IgD-negative memory B cell (primary cell): ENCODE data around the gene PPP2R5A. TPM values are rescaled to one million over a fixed set of nuclear protein-coding genes. Genes with fewer than 3 reads are reported as not detected.

Experiments
- H3K27ac Mint-ChIP-seq, 3 donors: one replicate each; pipeline ENCODE4 v1.8.0; 2020 to 2022; ENCODE audit warnings: mild to moderate bottlenecking in 3 of 3, mixed read lengths in 3 of 3, moderate library complexity in 1 of 3
- H3K27me3 Mint-ChIP-seq: one replicate; pipeline ENCODE4 v1.8.0; 2021; ENCODE audit warnings: mixed read lengths
- H3K36me3 Mint-ChIP-seq: one replicate; pipeline ENCODE4 v1.8.0; 2020; ENCODE audit warnings: mild to moderate bottlenecking, mixed read lengths
- H3K4me1 Mint-ChIP-seq, 3 donors: one replicate each; pipeline ENCODE4 v1.8.0; 2020 to 2022; ENCODE audit warnings: mixed read lengths in 3 of 3, mild to moderate bottlenecking in 1 of 3
- H3K4me3 Mint-ChIP-seq, 4 donors: one replicate each; pipeline ENCODE4 v1.8.0; 2020 to 2022; ENCODE audit warnings: mild to moderate bottlenecking in 4 of 4, mixed read lengths in 4 of 4, moderate library complexity in 3 of 4
- H3K9me3 Mint-ChIP-seq, 3 donors: one replicate each; pipeline ENCODE4 v1.8.0; 2020 to 2021; ENCODE audit warnings: mixed read lengths in 3 of 3, mild to moderate bottlenecking in 1 of 3
- polyA plus RNA-seq: library from polyadenylated mRNA; unstranded; fragments of 300-500 nt; fragmentation: Illumina TruSeq; gene quantifications from one replicate; pipeline ENCODE4 v1.2.3, GENCODE V29; 2021

Gene PPP2R5A
- polyA plus RNA-seq, 1 donor from 2014 or later, result 25.1 TPM

GRCh38 chr1:212341090-212341489, 55.9 kb downstream of the PPP2R5A start:
- H3K27me3 Mint-ChIP-seq, result no peaks in the 10 kb centered on the region
- peak overlapping the region in 1 of 3 donors; percentile 28 for H3K27ac Mint-ChIP-seq

DNA sequence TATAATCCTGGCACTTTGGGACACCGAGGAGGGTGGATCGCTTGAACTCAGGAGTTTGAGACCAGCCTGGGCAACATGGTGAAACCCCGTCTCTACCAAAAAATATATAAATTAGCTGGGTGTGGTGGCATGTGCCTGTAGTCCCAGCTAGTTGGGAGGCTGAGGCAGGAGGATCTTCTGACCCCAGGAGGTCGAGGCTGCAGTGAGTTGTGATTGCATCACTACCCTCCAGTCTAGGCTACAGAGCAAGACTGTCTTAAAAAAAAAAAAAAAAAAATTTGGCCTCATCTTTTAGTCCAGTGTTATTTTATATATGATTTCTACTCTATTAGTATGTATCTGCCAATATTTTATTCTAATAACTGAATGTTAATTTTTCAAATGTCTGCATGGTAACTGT, 59.7 kb downstream of the PPP2R5A start:
- Mint-ChIP-seq H3K36me3 (no peaks in the 10 kb centered on the region), H3K9me3 (no peaks in the 10 kb centered on the region), H3K27me3 (no peaks in the 10 kb centered on the region), H3K4me1 (peaks cover 0 to 2% (median 2%) of the 10 kb centered on the region in 3 donors), H3K27ac (no peak overlapping the region), H3K4me3 (no peak overlapping the region)

More at GRCh38 chr1:212341090-212341489, 55.9 kb downstream of the PPP2R5A start:
- peaks cover 2 to 3% (median 2%) of the 10 kb centered on the region in 3 donors for H3K4me1 Mint-ChIP-seq
- H3K9me3 Mint-ChIP-seq, result no peaks in the 10 kb centered on the region
- H3K4me3 Mint-ChIP-seq, result no peak overlapping the region
- H3K36me3 Mint-ChIP-seq, result no peaks in the 10 kb centered on the region

- peaks cover 0 to 2% (median 0%) of the 10 kb centered on the region in 3 donors for H3K4me1 Mint-ChIP-seq
- no peaks in the 10 kb centered on the region for H3K36me3 Mint-ChIP-seq
- no peaks in the 10 kb centered on the region for H3K27me3 Mint-ChIP-seq
- H3K4me3 Mint-ChIP-seq, result no peak overlapping the region
- no peak overlapping the region for H3K27ac Mint-ChIP-seq
- H3K9me3 Mint-ChIP-seq, result no peaks in the 10 kb centered on the region
These were observed 61.4 kb downstream of the PPP2R5A start for GRCh38 chr1:212346601-212347000.

GRCh38 chr1:212351588-212352362, 66.6 kb downstream of the PPP2R5A start:
- Mint-ChIP-seq H3K27ac (peak overlapping the region in 1 of 3 donors; percentile 71), H3K27me3 (no peaks in the 10 kb centered on the region), H3K4me1 (no peaks in the 10 kb centered on the region), H3K36me3 (no peaks in the 10 kb centered on the region), H3K9me3 (no peaks in the 10 kb centered on the region), H3K4me3 (no peak overlapping the region)

DNA sequence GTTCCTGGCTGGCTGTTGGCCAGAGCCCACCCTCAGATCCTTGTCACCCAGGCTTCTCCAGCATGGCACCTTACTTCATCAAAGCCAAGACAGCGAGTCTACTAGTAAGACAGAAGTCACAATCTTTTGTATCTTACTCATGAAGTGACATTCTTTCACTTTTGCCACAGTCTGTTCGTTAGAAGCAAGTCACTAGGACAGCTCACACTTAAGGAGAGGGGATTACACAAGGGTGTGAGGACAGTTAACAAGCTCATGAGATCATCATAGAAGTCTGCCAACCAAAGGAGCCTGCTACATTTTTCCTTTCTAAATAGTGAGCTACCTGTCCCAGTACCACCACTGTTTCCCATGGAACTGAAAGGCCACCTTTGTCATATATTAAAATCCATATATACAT, 68.0 kb downstream of the PPP2R5A start:
- no peak overlapping the region for H3K4me3 Mint-ChIP-seq
- H3K9me3 Mint-ChIP-seq, result no peaks in the 10 kb centered on the region
- H3K27ac Mint-ChIP-seq, result peak overlapping the region in 1 of 3 donors; percentile 29
- no peaks in the 10 kb centered on the region for H3K27me3 Mint-ChIP-seq
- H3K36me3 Mint-ChIP-seq, result no peaks in the 10 kb centered on the region
- no peaks in the 10 kb centered on the region for H3K4me1 Mint-ChIP-seq

DNA sequence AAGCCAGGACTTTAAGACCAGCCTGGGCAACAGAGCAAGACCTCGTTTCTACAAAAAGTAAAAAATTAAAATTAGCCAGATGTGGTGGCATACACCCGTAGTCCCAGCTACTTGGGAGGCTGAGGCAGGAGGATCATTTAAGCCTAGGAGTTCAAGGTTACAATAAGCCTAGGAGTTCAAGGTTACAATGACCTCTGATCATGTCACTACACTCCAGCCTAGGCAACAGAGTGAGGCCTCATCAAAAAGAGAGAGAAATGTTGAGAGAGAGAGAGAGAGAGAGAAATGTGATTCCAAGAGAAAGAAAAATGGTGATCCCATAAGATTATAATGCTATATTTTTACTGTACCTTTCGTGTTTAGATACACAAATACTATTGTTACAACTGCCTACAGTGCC, 69.3 kb downstream of the PPP2R5A start:
- Mint-ChIP-seq H3K27ac (peak overlapping the region in 1 of 3 donors; percentile 67), H3K4me3 (no peak overlapping the region), H3K4me1 (no peaks in the 10 kb centered on the region), H3K36me3 (no peaks in the 10 kb centered on the region), H3K9me3 (no peaks in the 10 kb centered on the region), H3K27me3 (no peaks in the 10 kb centered on the region)

GRCh38 chr1:212355230-212355969, 70.2 kb downstream of the PPP2R5A start:
- Mint-ChIP-seq H3K4me3 (no peak overlapping the region), H3K27me3 (no peaks in the 10 kb centered on the region), H3K27ac (no peak overlapping the region), H3K9me3 (no peaks in the 10 kb centered on the region), H3K4me1 (no peaks in the 10 kb centered on the region), H3K36me3 (no peaks in the 10 kb centered on the region)

DNA sequence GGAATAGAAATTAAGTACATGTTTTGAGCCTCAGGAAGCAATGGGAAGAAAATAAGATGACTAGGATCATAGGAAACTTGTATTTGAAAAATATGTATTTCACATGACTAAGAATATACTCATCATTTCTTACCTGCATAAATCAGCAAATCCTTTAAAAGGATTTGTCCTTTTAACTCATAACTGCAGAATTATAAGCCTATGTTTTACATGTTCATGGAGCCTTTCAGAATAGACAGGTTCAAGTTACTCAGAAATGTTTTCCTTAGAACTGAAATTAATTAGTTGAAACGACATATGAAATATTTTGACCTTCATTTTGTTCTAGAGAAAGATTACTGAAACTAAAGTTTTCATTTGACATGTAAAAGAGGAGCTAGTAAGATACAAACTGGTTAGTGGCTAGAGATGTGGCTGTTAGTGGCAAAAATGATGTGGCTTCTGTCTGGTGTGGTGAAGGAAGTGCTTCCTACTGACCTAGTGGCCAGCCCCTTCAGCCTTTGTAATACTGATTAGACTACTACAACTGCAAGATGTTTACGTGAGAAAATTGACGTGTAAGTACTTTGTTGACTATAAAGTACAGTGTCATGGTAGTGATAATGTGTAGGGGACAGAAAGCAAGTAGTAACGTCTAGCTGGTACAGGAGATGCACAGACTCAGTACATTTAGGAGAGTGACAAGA, 74.7 kb downstream of the PPP2R5A start:
- H3K27ac Mint-ChIP-seq, result peak overlapping the region in 2 of 3 donors; percentile 40 to 76
- no peak overlapping the region for H3K4me3 Mint-ChIP-seq
- no peaks in the 10 kb centered on the region for H3K4me1 Mint-ChIP-seq
- no peaks in the 10 kb centered on the region for H3K36me3 Mint-ChIP-seq
- H3K9me3 Mint-ChIP-seq, result no peaks in the 10 kb centered on the region
- no peaks in the 10 kb centered on the region for H3K27me3 Mint-ChIP-seq

GRCh38 chr1:212364985-212365384, 79.8 kb downstream of the PPP2R5A start:
- peaks cover 4% of the 10 kb centered on the region for H3K36me3 Mint-ChIP-seq
- H3K9me3 Mint-ChIP-seq, result peaks cover 0 to 2% (median 0%) of the 10 kb centered on the region in 3 donors
- peaks cover 0 to 2% (median 2%) of the 10 kb centered on the region in 3 donors for H3K4me1 Mint-ChIP-seq
- H3K4me3 Mint-ChIP-seq, result no peak overlapping the region
- H3K27ac Mint-ChIP-seq, result peak overlapping the region in 1 of 3 donors; percentile 11
- no peaks in the 10 kb centered on the region for H3K27me3 Mint-ChIP-seq

DNA sequence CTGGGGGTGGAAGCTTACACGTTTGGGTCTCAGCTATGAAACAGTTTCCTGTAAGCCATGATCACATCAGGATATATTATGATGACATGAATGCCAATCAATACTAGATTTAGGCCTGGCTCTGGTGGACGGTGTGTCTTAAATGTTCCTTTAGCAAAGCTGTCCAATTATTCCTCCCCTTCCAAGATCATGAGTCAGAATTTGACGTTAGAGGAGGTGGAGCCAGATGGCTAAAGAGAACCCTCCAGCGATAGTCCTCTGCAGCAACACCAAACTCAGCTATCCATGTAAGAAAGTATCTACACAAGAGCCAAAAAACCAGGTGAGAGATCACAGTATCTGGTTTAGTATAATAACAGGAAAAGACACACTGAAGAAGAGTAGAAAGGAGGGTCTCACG, 81.7 kb downstream of the PPP2R5A start:
- H3K4me1 Mint-ChIP-seq, result peaks cover 0 to 2% (median 2%) of the 10 kb centered on the region in 3 donors
- no peak overlapping the region for H3K27ac Mint-ChIP-seq
- H3K4me3 Mint-ChIP-seq, result no peak overlapping the region
- H3K36me3 Mint-ChIP-seq, result peaks cover 7% of the 10 kb centered on the region
- H3K9me3 Mint-ChIP-seq, result peaks cover 0 to 2% (median 0%) of the 10 kb centered on the region in 3 donors
- H3K27me3 Mint-ChIP-seq, result no peaks in the 10 kb centered on the region

DNA sequence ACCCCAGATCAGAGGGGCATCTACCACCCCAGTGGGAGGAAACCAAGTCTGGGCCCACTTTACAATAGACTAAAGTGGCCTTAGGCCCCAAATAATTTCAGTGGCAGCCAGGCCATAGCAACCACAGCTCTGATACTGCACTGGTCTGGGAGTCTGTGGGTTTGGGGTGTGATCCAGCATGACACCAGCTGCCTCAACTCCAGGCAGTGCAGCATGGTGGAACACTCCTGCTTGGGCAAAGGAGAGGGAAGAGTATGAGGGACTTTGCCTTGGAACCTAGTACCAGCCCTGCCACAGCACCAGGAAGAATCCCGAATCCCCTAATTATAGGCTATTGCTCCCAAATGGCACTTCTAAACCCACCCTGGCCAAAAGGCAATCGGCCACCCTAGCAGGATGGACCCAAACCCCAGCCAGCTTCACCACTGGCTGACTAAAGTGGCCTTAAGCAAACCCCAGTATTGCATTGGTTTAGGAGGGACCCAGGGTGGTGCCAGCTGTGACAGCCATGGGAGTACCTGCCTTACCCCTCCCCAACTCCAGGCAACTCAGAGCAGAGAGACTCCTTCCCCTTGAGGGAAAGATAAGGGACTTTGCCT, 82.4 kb downstream of the PPP2R5A start:
- peaks cover 0 to 4% (median 2%) of the 10 kb centered on the region in 3 donors for H3K9me3 Mint-ChIP-seq
- no peak overlapping the region for H3K4me3 Mint-ChIP-seq
- H3K36me3 Mint-ChIP-seq, result peaks cover 13% of the 10 kb centered on the region
- H3K27ac Mint-ChIP-seq, result peak overlapping the region in 2 of 3 donors; percentile 4 to 39
- no peaks in the 10 kb centered on the region for H3K27me3 Mint-ChIP-seq
- H3K4me1 Mint-ChIP-seq, result peaks cover 0 to 2% (median 2%) of the 10 kb centered on the region in 3 donors

GRCh38 chr1:212368073-212368484, 82.9 kb downstream of the PPP2R5A start:
- Mint-ChIP-seq H3K36me3 (peaks cover 15% of the 10 kb centered on the region), H3K27ac (peak overlapping the region in 1 of 3 donors; percentile 4), H3K4me1 (peaks cover 0 to 2% (median 2%) of the 10 kb centered on the region in 3 donors), H3K27me3 (no peaks in the 10 kb centered on the region), H3K4me3 (no peak overlapping the region), H3K9me3 (peaks cover 0 to 4% (median 2%) of the 10 kb centered on the region in 3 donors)

DNA sequence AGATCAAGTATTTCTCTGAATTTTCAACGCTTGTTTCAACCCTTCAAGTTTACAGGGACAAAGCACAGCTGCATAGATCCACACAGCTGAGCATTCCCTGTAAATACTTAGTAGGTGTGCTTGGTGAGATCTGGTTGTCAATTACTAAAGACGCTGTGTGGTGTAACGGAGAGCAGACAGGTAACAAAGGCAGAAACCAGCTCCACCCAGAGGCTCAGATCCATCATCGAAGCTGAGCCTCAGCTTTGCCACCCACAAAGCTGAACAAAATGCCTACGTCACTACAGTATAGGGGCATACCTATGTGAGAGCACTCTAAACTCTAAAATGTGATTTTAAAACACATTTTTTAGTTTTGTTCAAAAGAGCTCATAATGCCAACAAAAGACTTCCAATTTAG, 90.8 kb downstream of the PPP2R5A start:
- Mint-ChIP-seq H3K4me1 (no peaks in the 10 kb centered on the region), H3K36me3 (peaks cover 16% of the 10 kb centered on the region), H3K9me3 (peaks cover 0 to 4% (median 0%) of the 10 kb centered on the region in 3 donors), H3K27me3 (no peaks in the 10 kb centered on the region), H3K27ac (no peak overlapping the region), H3K4me3 (no peak overlapping the region)

DNA sequence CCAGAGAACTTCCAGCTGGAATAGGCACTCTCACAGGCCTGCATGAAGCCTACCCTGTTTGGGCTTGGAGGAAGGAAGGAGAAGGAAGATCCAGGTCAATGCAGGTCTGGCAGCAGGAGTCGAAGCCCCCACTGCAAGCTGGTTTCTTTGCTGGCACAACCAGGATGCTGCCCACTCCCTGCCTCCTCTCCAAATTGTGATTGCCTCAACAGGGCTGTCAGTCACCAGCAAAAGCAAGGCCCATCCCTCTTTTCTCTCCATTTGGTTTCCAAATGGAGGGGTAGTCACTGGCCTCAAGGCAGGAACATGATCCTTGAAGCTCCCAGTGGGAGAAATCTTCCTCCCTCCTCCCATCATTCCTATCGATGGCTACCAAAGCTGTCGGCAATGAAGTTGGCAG, 92.4 kb downstream of the PPP2R5A start:
- no peaks in the 10 kb centered on the region for H3K27me3 Mint-ChIP-seq
- H3K27ac Mint-ChIP-seq, result no peak overlapping the region
- H3K36me3 Mint-ChIP-seq, result peaks cover 10% of the 10 kb centered on the region
- no peaks in the 10 kb centered on the region for H3K4me1 Mint-ChIP-seq
- no peak overlapping the region for H3K4me3 Mint-ChIP-seq
- no peaks in the 10 kb centered on the region for H3K9me3 Mint-ChIP-seq

GRCh38 chr1:212379366-212379765, 94.2 kb downstream of the PPP2R5A start:
- Mint-ChIP-seq H3K4me1 (no peaks in the 10 kb centered on the region), H3K36me3 (peaks cover 11% of the 10 kb centered on the region), H3K9me3 (no peaks in the 10 kb centered on the region), H3K4me3 (no peak overlapping the region), H3K27me3 (no peaks in the 10 kb centered on the region), H3K27ac (no peak overlapping the region)
